Activated naive CD8-positive, alpha-beta T cell (primary cell): ENCODE measurements around the gene TXNL4A.
A peak's percentile ranks its signal among the peaks of the same experiment; 100 is the strongest.

Experiments used
- H3K27ac Mint-ChIP-seq: one replicate; pipeline ENCODE4 v1.8.0; 2021; ENCODE audit warnings: mixed read lengths
- H3K27me3 Mint-ChIP-seq: one replicate; pipeline ENCODE4 v1.8.0; 2021; ENCODE audit warnings: mixed read lengths
- H3K36me3 Mint-ChIP-seq: one replicate; pipeline ENCODE4 v1.8.0; 2021; ENCODE audit warnings: mixed read lengths
- H3K4me1 Mint-ChIP-seq: one replicate; pipeline ENCODE4 v1.8.0; 2021; ENCODE audit warnings: low read depth, mixed read lengths
- H3K4me3 Mint-ChIP-seq: one replicate; pipeline ENCODE4 v1.8.0; 2021; ENCODE audit warnings: mild to moderate bottlenecking, mixed read lengths
- H3K9me3 Mint-ChIP-seq: one replicate; pipeline ENCODE4 v1.8.0; 2021; ENCODE audit warnings: low read depth, mixed read lengths

The TXNL4A gene

DNA sequence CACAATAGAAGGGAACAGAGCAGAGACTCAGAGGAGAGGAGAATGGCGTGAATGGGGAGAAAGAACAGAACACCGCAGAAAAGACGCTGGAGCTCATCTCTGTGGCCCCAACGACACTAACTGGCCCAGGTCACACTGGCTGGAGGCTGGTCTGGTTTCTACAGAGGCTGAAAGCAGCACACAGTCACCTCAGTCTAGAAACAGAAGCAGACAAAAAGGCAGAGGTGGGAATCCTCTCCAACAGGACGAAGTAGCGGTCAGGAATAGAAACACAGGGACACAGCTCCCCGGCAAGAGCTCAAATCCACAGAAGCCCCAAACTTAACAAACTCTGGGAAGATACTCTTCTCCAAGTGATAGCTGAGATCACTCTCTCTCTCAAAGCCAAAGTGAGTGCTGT is 46.2 kb downstream of the TXNL4A start:
- H3K4me1 Mint-ChIP-seq = peaks cover 35% of the 10 kb centered on the region
- peaks cover 12% of the 10 kb centered on the region for H3K36me3 Mint-ChIP-seq
- H3K4me3 Mint-ChIP-seq = no peak overlapping the region
- no peaks in the 10 kb centered on the region for H3K9me3 Mint-ChIP-seq
- H3K27ac Mint-ChIP-seq = peak overlapping the region; percentile 16
- no peaks in the 10 kb centered on the region for H3K27me3 Mint-ChIP-seq

GRCh38 chr18:79941473-79942119 is 46.8 kb downstream of the TXNL4A start:
- Mint-ChIP-seq H3K27ac (no peak overlapping the region), H3K27me3 (no peaks in the 10 kb centered on the region), H3K4me1 (peaks cover 32% of the 10 kb centered on the region), H3K9me3 (no peaks in the 10 kb centered on the region), H3K4me3 (no peak overlapping the region), H3K36me3 (peaks cover 12% of the 10 kb centered on the region)

GRCh38 chr18:79940814-79941472 is 47.4 kb downstream of the TXNL4A start:
- peaks cover 27% of the 10 kb centered on the region for H3K4me1 Mint-ChIP-seq
- no peaks in the 10 kb centered on the region for H3K27me3 Mint-ChIP-seq
- H3K36me3 Mint-ChIP-seq = peaks cover 15% of the 10 kb centered on the region
- H3K27ac Mint-ChIP-seq = no peak overlapping the region
- no peak overlapping the region for H3K4me3 Mint-ChIP-seq
- H3K9me3 Mint-ChIP-seq = no peaks in the 10 kb centered on the region

GRCh38 chr18:79940126-79940813 is 48.1 kb downstream of the TXNL4A start:
- H3K27ac Mint-ChIP-seq = no peak overlapping the region
- no peaks in the 10 kb centered on the region for H3K9me3 Mint-ChIP-seq
- H3K36me3 Mint-ChIP-seq = peaks cover 21% of the 10 kb centered on the region
- peaks cover 24% of the 10 kb centered on the region for H3K4me1 Mint-ChIP-seq
- no peaks in the 10 kb centered on the region for H3K27me3 Mint-ChIP-seq
- no peak overlapping the region for H3K4me3 Mint-ChIP-seq

DNA sequence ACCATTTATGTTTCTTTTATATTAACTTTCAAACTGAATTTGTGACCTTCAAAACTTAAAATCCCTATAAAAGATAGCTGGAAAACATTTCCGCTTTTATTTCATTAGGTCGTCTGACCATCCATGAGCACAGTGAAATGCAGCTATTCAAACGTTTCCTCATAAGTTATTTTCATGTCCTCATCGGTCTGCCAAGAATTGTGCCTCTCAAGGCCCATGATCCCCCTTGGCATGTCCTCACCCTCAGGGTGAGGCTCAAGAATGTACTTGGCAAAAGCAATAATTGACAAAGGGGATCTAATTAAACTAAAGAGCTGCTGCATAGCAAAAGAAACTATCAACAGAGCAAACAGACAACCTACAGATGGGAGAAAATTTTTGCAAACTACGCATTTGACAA is 49.3 kb downstream of the TXNL4A start:
- no peak overlapping the region for H3K4me3 Mint-ChIP-seq
- H3K36me3 Mint-ChIP-seq = peaks cover 25% of the 10 kb centered on the region
- no peaks in the 10 kb centered on the region for H3K27me3 Mint-ChIP-seq
- no peak overlapping the region for H3K27ac Mint-ChIP-seq
- H3K4me1 Mint-ChIP-seq = peaks cover 13% of the 10 kb centered on the region
- no peaks in the 10 kb centered on the region for H3K9me3 Mint-ChIP-seq

- H3K36me3 Mint-ChIP-seq = peaks cover 33% of the 10 kb centered on the region
- H3K9me3 Mint-ChIP-seq = peaks cover 6% of the 10 kb centered on the region
- H3K27ac Mint-ChIP-seq = no peak overlapping the region
- H3K27me3 Mint-ChIP-seq = no peaks in the 10 kb centered on the region
- peaks cover 11% of the 10 kb centered on the region for H3K4me1 Mint-ChIP-seq
- no peak overlapping the region for H3K4me3 Mint-ChIP-seq
Observed at GRCh38 chr18:79938196-79938595, 50.2 kb downstream of the TXNL4A start.

GRCh38 chr18:79937103-79937860 is 51.1 kb downstream of the TXNL4A start:
- Mint-ChIP-seq H3K36me3 (peaks cover 42% of the 10 kb centered on the region), H3K27ac (no peak overlapping the region), H3K9me3 (peaks cover 15% of the 10 kb centered on the region), H3K4me3 (no peak overlapping the region), H3K4me1 (peaks cover 9% of the 10 kb centered on the region), H3K27me3 (no peaks in the 10 kb centered on the region)

GRCh38 chr18:79936641-79937040 is 51.7 kb downstream of the TXNL4A start:
- Mint-ChIP-seq H3K9me3 (peaks cover 18% of the 10 kb centered on the region), H3K27ac (no peak overlapping the region), H3K4me1 (peaks cover 9% of the 10 kb centered on the region), H3K36me3 (peaks cover 46% of the 10 kb centered on the region), H3K4me3 (no peak overlapping the region), H3K27me3 (no peaks in the 10 kb centered on the region)

GRCh38 chr18:79935925-79936324 is 52.4 kb downstream of the TXNL4A start:
- peaks cover 12% of the 10 kb centered on the region for H3K4me1 Mint-ChIP-seq
- no peak overlapping the region for H3K27ac Mint-ChIP-seq
- H3K9me3 Mint-ChIP-seq = peaks cover 22% of the 10 kb centered on the region
- H3K4me3 Mint-ChIP-seq = no peak overlapping the region
- H3K36me3 Mint-ChIP-seq = peaks cover 51% of the 10 kb centered on the region
- no peaks in the 10 kb centered on the region for H3K27me3 Mint-ChIP-seq

DNA sequence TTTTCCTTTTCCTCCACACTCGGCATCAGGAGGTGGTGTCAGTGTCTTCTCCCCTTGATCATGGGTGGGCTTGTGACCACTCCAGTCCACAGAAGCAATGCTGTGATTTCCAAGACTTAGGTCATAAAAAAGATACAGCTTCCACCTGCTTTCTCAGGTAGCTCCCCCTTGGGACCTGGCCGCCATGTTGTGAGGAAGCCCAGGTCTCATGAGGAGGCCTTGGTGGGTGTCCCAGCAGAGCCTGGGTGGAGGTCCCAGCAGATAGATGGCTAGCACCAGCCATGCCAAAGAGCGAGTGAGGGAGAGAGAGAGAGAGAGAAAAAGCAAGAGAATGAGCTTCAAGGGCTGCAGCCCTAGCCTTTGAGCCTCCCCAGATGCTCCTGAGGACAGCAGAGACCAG is 52.9 kb downstream of the TXNL4A start:
- no peak overlapping the region for H3K4me3 Mint-ChIP-seq
- H3K27ac Mint-ChIP-seq = no peak overlapping the region
- H3K36me3 Mint-ChIP-seq = peaks cover 52% of the 10 kb centered on the region
- H3K9me3 Mint-ChIP-seq = peaks cover 22% of the 10 kb centered on the region
- H3K27me3 Mint-ChIP-seq = no peaks in the 10 kb centered on the region
- peaks cover 12% of the 10 kb centered on the region for H3K4me1 Mint-ChIP-seq

DNA sequence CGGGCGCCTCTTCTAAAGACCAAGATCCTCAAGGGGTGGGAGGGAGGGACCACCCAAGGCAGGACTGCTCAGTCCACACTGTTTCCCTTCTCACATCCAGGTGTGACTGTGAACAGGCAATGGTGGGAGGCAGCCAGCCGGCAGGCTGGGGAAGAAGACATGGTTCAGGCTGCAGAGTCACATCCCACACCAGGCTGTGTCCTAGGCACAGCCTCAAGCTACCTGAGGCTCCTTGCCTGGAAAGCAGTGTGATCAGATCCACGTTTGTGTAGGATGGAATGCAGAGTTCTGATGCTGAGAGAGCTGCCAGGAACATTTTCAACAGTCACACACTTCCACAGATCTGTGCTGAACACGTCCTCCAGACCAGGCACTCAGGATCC is 53.3 kb downstream of the TXNL4A start:
- Mint-ChIP-seq H3K4me3 (no peak overlapping the region), H3K4me1 (peaks cover 12% of the 10 kb centered on the region), H3K36me3 (peaks cover 56% of the 10 kb centered on the region), H3K27ac (no peak overlapping the region), H3K9me3 (peaks cover 23% of the 10 kb centered on the region), H3K27me3 (no peaks in the 10 kb centered on the region)

DNA sequence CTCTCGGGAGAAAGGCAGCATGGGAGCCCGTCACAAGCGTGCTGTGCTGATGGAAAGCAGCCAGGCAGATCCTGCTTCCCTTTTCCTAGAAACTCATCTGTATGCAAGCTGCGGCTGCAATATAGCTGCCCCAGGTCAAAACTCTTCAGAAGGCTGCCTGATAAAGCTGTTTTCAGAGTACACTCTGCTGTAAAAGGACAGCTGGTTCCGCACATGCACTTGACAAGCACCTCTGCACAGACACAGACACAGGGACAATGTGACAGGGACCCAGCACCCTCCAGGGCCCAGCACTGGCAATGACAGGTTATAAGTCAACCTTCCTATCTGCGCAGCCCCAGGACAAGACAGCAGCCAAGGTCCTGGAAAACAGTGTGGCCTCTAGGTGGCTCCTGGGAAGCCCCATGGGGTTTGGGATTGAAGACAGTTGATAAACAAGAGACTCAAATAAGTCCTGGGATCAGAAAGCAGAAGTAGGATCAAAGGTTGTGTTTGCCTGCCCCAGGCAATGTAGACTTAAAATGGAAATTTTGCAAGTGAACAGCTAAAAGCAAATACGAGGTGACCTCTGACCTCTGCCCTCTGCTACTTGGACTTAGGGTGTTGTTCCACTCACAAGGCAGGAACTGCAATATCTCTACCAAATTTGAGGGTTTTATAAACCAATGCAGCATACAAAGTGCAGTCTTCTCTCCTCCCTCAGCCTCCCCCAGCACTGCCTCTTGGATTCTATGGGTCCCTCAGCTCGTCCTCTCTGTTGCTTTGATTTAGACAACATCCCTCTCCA is 53.9 kb downstream of the TXNL4A start:
- Mint-ChIP-seq H3K4me1 (peaks cover 10% of the 10 kb centered on the region), H3K4me3 (no peak overlapping the region), H3K27me3 (no peaks in the 10 kb centered on the region), H3K9me3 (peaks cover 29% of the 10 kb centered on the region), H3K36me3 (peaks cover 57% of the 10 kb centered on the region), H3K27ac (no peak overlapping the region)

DNA sequence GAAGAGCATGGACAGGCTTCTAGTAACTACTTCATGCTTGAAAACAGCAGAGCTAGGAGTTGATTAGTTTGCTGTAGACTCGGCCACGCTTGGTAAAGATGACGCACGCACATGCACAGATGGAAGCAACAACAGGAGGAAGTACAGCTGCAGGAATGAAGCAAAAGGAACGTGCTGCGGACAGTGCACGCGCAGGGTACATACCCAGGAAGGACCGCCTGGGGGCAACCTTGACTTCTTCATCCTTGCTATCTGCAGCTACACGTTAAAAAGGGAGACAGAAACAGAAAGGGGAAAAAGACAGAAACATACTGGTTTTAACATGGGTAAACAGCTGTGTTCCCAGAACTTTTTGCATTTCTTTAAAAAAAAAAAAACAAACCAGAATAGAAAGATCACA is 54.6 kb downstream of the TXNL4A start:
- Mint-ChIP-seq H3K4me1 (peaks cover 7% of the 10 kb centered on the region), H3K4me3 (no peak overlapping the region), H3K9me3 (peaks cover 33% of the 10 kb centered on the region), H3K27me3 (no peaks in the 10 kb centered on the region), H3K27ac (no peak overlapping the region), H3K36me3 (peaks cover 58% of the 10 kb centered on the region)

GRCh38 chr18:79932907-79933306 is 55.5 kb downstream of the TXNL4A start:
- H3K9me3 Mint-ChIP-seq = peaks cover 33% of the 10 kb centered on the region
- no peak overlapping the region for H3K4me3 Mint-ChIP-seq
- peaks cover 7% of the 10 kb centered on the region for H3K4me1 Mint-ChIP-seq
- H3K27me3 Mint-ChIP-seq = no peaks in the 10 kb centered on the region
- no peak overlapping the region for H3K27ac Mint-ChIP-seq
- H3K36me3 Mint-ChIP-seq = peaks cover 60% of the 10 kb centered on the region
